CD4-positive, alpha-beta T cell treated with Interleukin-15 for 4 hours (primary cell): Measurements from ENCODE around the gene CD164.
"Not testable (repeated sequence)": the region's sequence is repeated elsewhere in the genome, so short reads cannot be mapped to it uniquely, and the experiment has no call there.

Experiments
- DNase-seq: peaks from one replicate; pipeline ENCODE4 v3.0.0-alpha.2; 2020; ENCODE audit warnings: low spot score

CD164 gene

GRCh38 chr6:109342911-109343310, 39.4 kb downstream of the CD164 start:
- no peak for DNase-seq

GRCh38 chr6:109342506-109342905, 39.8 kb downstream of the CD164 start:
- no peak for DNase-seq

- DNase-seq = no peak
Observed at GRCh38 chr6:109340811-109341210, 41.5 kb downstream of the CD164 start.

GRCh38 chr6:109339906-109340678, 42.2 kb downstream of the CD164 start:
- DNase-seq = no peak

GRCh38 chr6:109336221-109336961, 45.9 kb downstream of the CD164 start:
- no peak for DNase-seq

GRCh38 chr6:109333870-109334269, 48.4 kb downstream of the CD164 start:
- DNase-seq = not testable (repeated sequence)

GRCh38 chr6:109332748-109333147, 49.5 kb downstream of the CD164 start:
- DNase-seq = no peak

- DNase-seq = no peak
Observed at GRCh38 chr6:109331081-109331480, 51.2 kb downstream of the CD164 start.

GRCh38 chr6:109330263-109330662, 52.0 kb downstream of the CD164 start:
- DNase-seq = no peak

- no peak for DNase-seq
Observed at GRCh38 chr6:109328629-109329028, 53.6 kb downstream of the CD164 start.

GRCh38 chr6:109327959-109328358, 54.3 kb downstream of the CD164 start:
- DNase-seq = no peak

GRCh38 chr6:109327491-109327890, 54.8 kb downstream of the CD164 start:
- no peak for DNase-seq

- no peak for DNase-seq
Observed at GRCh38 chr6:109326351-109326750, 55.9 kb downstream of the CD164 start.

- DNase-seq = no peak
Observed at GRCh38 chr6:109325400-109325801, 56.9 kb downstream of the CD164 start.

- no peak for DNase-seq
Observed at GRCh38 chr6:109323241-109323640, 59.0 kb downstream of the CD164 start.

GRCh38 chr6:109322825-109323224, 59.4 kb downstream of the CD164 start:
- DNase-seq = no peak

GRCh38 chr6:109321752-109322151, 60.5 kb downstream of the CD164 start:
- no peak for DNase-seq

GRCh38 chr6:109320072-109320471, 62.2 kb downstream of the CD164 start:
- no peak for DNase-seq

- DNase-seq = no peak
Observed at GRCh38 chr6:109318328-109318876, 63.9 kb downstream of the CD164 start.

GRCh38 chr6:109316909-109317308, 65.4 kb downstream of the CD164 start:
- no peak for DNase-seq
